Heart left ventricle (tissue), 16 donors: Measurements from ENCODE around the gene PRPF8. TPM values are rescaled to one million over a fixed set of nuclear protein-coding genes. Genes with fewer than 3 reads are reported as not detected.
"Not testable (repeated sequence)": the region's sequence is repeated elsewhere in the genome, so short reads cannot be mapped to it uniquely, and the experiment has no call there.

Source experiments
- ATAC-seq, 4 donors: fragments of 200-7000 bp; cut with Tn5 transposase; one replicate each; pipeline ENCODE4 v1.9.1; 2020 to 2022; ENCODE audit warnings: moderate library complexity in 4 of 4, mild to moderate bottlenecking in 3 of 4, moderate number of reproducible peaks in 1 of 4
- DNase-seq, 5 donors: peaks; one replicate each; pipeline ENCODE4 v3.0.0-alpha.2; 2020
- H3K27ac ChIP-seq, 12 donors: fragments of 200-600 bp; sonication (generic) in 4 of 12; one replicate each; pipeline versions ENCODE4 v1.5.0 to v1.8.0; 2016 to 2022; ENCODE audit warnings: mild to moderate bottlenecking in 2 of 12
- H3K27me3 ChIP-seq, 9 donors: fragments of 200-600 bp; sonication (generic) in 2 of 9; one replicate each; pipeline versions ENCODE4 v1.5.1 to v1.8.0; 2016 to 2022; ENCODE audit warnings: mild to moderate bottlenecking in 3 of 9
- H3K36me3 ChIP-seq, 9 donors: fragments of 200-600 bp; sonication (generic) in 2 of 9; one replicate each; pipeline versions ENCODE4 v1.5.0 to v1.8.0; 2018 to 2022; ENCODE audit warnings: mild to moderate bottlenecking in 2 of 9
- H3K4me1 ChIP-seq, 12 donors: fragments of 200-600 bp; sonication (generic) in 4 of 12; one replicate each; pipeline versions ENCODE4 v1.5.0 to v1.8.0; 2016 to 2022; ENCODE audit warnings: mild to moderate bottlenecking in 3 of 12
- H3K4me3 ChIP-seq, 12 donors: fragments of 200-600 bp; sonication (generic) in 4 of 12; one replicate each; pipeline versions ENCODE4 v1.5.0 to v1.8.0; 2017 to 2022; ENCODE audit warnings: mild to moderate bottlenecking in 9 of 12, moderate library complexity in 4 of 12
- H3K9me3 ChIP-seq, 12 donors: fragments of 200-600 bp; sonication (generic) in 4 of 12; one replicate each; pipeline versions ENCODE4 v1.5.0 to v1.8.0; 2016 to 2022; ENCODE audit warnings: mild to moderate bottlenecking in 1 of 12
- POLR2A ChIP-seq, 2 donors: fragments of 450-650 bp; IDR thresholded peaks; one replicate each; pipeline ENCODE4 v1.6.1; 2017; ENCODE audit warnings: antibody characterized with exemption in 2 of 2, mild to moderate bottlenecking in 2 of 2, moderate library complexity in 2 of 2
- WGBS, 4 donors: extraction: QIAGEN DNeasy Blood & Tissue Kit in 2 of 4; methylation state at CpG; one replicate each; pipeline versions ENCODE4 v1.1.5 to v1.1.7; 2013 to 2018; 5-methylcytosine and 5-hydroxymethylcytosine counted together
- intact Hi-C, 10 donors: fragments of 100-400 bp; cut with DNase I; formaldehyde crosslinking; loops; one replicate each; pipeline versions ENCODE4 v1.11.1 to v1.14.2; 2022
- polyA plus RNA-seq, 2 donors: library from polyadenylated mRNA; stranded (reverse); fragments of 200-250 nt; gene quantifications; one replicate each; pipeline ENCODE4 v1.2.3, GENCODE V29; 2013
- total RNA-seq, 9 donors: library from RNA; depleted of rRNA in 2 of 9; stranded (reverse); fragments of >200 nt in 2 of 9; fragmentation: NEBNext Ultra II Directional in 3 of 9; extraction: Animal tissue kit (Norgen Biotek cat#: 25700) in 3 of 9; gene quantifications; one replicate each; pipeline versions ENCODE4 v1.1.0 to v1.2.4, GENCODE V29; 2016 to 2023
- TF ChIP-seq, protein P1 (sequence below), 12 donors: fragments of 200-600 bp; sonication (generic) in 4 of 12; IDR thresholded peaks; one replicate each; pipeline versions ENCODE4 v1.5.0 to v1.8.0; 2018 to 2022; ENCODE audit warnings: antibody characterized with exemption in 12 of 12, mild to moderate bottlenecking in 5 of 12
- donor health status: ischemic (EF 13 %, LVEDD 7.1; RV severe dilation, severe dysfunction).
- donor health status: healthy with polysubstance abuse.
- donor health status: DM: no; HTN: yes; CAD: no.
- donor health status: DM: no; HTN: no; CAD: no.
- donor health status: ischemic (EF 25% LVEDD 6.9; RV normal size, moderate dysfunction).
- donor health status: ischemic (EF 25% LVEDD 5.7; RV mildly dilated, moderate dysfunction).
- donor health status: healthy.
- donor health status: DM: yes; HTN: yes; CAD: no.
- donor health status: ischemic (EF 35%, LVEDD 5.7; RV mildly dilated, moderate dysfunction).
- donor health status: nonischemic (EF 11% LVEDD 7.7; RV severe dilation, severe dysfunction).
- donor health status: DM: yes; HTN: yes; CAD: no.
- donor health status: PGD.
- donor health status: ischemic (EF 29% LVEDD 5.4; RV normal size, mild dysfunction).
- donor health status: nonischemic (EF 23%, LVEDD 6.1; RV moderate dilation, normal function).

PRPF8 gene
- total and polyA plus RNA-seq, 11 donors = 70.1 to 195 (median 145) TPM

DNA sequence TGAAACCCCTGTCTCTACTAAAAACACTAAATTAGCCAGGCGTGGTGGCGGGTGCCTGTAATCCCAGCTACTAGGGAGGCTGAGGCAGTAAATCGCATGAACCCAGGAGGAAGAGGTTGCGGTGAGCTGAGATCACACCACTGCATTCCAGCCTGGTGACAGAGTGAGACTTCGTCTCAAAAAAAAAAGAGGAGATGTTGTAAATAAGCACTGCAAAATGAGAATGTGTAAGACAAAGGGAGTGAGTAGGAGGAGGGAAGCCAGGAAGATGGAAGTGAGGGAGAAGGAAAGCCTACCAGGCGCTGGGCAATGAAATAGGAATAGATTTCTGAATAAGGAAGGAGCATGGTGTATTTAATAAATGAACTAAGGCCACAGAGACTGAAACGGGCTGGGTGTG is 8.7 kb upstream of the PRPF8 start:
- WGBS, 4 donors = 83 to 92% (median 88%) methylated on average over 7 of the region's 7 CpGs
- TF ChIP-seq POLR2A (IDR thresholded peaks at IDR 0.05) = no peak
- TF ChIP-seq, protein P1, sequence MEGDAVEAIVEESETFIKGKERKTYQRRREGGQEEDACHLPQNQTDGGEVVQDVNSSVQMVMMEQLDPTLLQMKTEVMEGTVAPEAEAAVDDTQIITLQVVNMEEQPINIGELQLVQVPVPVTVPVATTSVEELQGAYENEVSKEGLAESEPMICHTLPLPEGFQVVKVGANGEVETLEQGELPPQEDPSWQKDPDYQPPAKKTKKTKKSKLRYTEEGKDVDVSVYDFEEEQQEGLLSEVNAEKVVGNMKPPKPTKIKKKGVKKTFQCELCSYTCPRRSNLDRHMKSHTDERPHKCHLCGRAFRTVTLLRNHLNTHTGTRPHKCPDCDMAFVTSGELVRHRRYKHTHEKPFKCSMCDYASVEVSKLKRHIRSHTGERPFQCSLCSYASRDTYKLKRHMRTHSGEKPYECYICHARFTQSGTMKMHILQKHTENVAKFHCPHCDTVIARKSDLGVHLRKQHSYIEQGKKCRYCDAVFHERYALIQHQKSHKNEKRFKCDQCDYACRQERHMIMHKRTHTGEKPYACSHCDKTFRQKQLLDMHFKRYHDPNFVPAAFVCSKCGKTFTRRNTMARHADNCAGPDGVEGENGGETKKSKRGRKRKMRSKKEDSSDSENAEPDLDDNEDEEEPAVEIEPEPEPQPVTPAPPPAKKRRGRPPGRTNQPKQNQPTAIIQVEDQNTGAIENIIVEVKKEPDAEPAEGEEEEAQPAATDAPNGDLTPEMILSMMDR (IDR thresholded peaks at IDR 0.05) = no peak
- DNase-seq = no peak
- no peak for ATAC-seq
- H3K4me1 ChIP-seq = no peaks in the 10 kb centered on the region
- H3K27me3 ChIP-seq = no peaks in the 10 kb centered on the region
- no peak overlapping the region for H3K27ac ChIP-seq
- intact Hi-C loops = no loop called here
- no peaks in the 10 kb centered on the region for H3K36me3 ChIP-seq
- H3K9me3 ChIP-seq = peaks cover 0 to 5% (median 0%) of the 10 kb centered on the region in 12 donors
- H3K4me3 ChIP-seq = no peak overlapping the region

DNA sequence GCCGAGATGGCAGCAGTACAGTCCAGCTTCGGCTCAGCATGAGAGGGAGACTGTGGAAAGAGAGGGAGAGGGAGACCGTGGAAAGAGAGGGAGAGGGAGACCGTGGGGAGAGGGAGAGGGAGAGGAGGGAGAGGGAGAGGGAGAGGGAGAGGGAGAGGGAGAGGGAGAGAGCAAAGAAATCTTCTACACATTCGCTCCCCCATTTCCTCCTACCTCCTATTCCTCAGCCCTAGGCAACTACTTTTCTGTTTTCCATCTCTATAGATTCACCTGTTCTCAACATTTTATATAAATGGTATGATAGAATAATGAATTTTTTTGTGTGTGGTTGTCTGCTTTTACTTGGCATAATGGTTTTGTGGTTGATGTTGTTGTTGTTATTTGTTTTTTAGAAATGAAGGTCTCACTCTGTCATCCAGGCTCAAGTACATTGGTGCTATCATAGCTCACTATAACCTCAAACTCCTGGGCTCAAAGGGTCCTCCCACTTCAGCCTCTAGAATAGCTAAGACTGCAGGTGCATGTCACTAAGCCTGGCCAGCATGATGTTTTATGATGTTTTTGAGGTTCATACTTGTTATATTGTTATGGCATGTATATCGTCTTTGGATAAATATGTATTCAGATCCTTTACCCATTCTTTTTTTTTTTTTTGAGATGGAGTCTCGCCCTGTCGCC is 6.0 kb upstream of the PRPF8 start:
- no peak overlapping the region for H3K27ac ChIP-seq
- peaks cover 0 to 5% (median 0%) of the 10 kb centered on the region in 12 donors for H3K9me3 ChIP-seq
- TF ChIP-seq POLR2A (IDR thresholded peaks at IDR 0.05) = no peak
- TF ChIP-seq, protein P1 (IDR thresholded peaks at IDR 0.05) = no peak
- 82 to 96% (median 86%) methylated on average over 4 to 8 of the region's 8 CpGs for WGBS, 4 donors
- no peak for ATAC-seq
- no peaks in the 10 kb centered on the region for H3K27me3 ChIP-seq
- intact Hi-C loops = no loop called here
- DNase-seq = no peak
- no peaks in the 10 kb centered on the region for H3K36me3 ChIP-seq
- no peak overlapping the region for H3K4me3 ChIP-seq
- no peaks in the 10 kb centered on the region for H3K4me1 ChIP-seq

GRCh38 chr17:1688405-1688804 is 3.7 kb upstream of the PRPF8 start:
- not testable (repeated sequence) for H3K4me3 ChIP-seq, H3K27me3 ChIP-seq, H3K27ac ChIP-seq, ATAC-seq, DNase-seq, H3K36me3 ChIP-seq, H3K9me3 ChIP-seq
- intact Hi-C loops = loop anchor here in 1 of 10 donors (10.0 kb wide), 1 partner anchor 356 kb away; the partner anchor contains the start of gene OVCA2
- 71 to 89% (median 80%) methylated on average over 6 of the region's 6 CpGs for WGBS, 4 donors
- peaks cover 0 to 12% (median 9%) of the 10 kb centered on the region in 12 donors for H3K4me1 ChIP-seq

GRCh38 chr17:1686086-1686485 is 1.4 kb upstream of the PRPF8 start:
- WGBS, 4 donors = 92 to 95% (median 93%) methylated on average over 7 of the region's 7 CpGs
- Histone ChIP-seq H3K4me1 (peaks cover 0 to 25% (median 20%) of the 10 kb centered on the region in 12 donors), H3K9me3 (no peaks in the 10 kb centered on the region), H3K27ac (no peak overlapping the region), H3K4me3 (no peak overlapping the region), H3K27me3 (no peaks in the 10 kb centered on the region), H3K36me3 (peaks cover 0 to 26% (median 24%) of the 10 kb centered on the region in 9 donors)
- intact Hi-C loops = loop anchor here in 1 of 10 donors (10.0 kb wide), 1 partner anchor 359 kb away; the partner anchor contains the start of gene OVCA2
- DNase-seq (no peak), ATAC-seq (no peak)
- TF ChIP-seq POLR2A (IDR thresholded peaks at IDR 0.05) = no peak
- TF ChIP-seq, protein P1 (IDR thresholded peaks at IDR 0.05) = no peak
